GM19023 (cell line): Measurements from ENCODE around the gene KCNQ1OT1.

ENCODE experiments used
- ATAC-seq: cut with Tn5 transposase; IDR thresholded peaks from one replicate; pipeline ENCODE4 v1.9.1; 2021; ENCODE audit warnings: mild to moderate bottlenecking, moderate library complexity; ENCODE audit not compliant: unreplicated experiment

Gene KCNQ1OT1

DNA sequence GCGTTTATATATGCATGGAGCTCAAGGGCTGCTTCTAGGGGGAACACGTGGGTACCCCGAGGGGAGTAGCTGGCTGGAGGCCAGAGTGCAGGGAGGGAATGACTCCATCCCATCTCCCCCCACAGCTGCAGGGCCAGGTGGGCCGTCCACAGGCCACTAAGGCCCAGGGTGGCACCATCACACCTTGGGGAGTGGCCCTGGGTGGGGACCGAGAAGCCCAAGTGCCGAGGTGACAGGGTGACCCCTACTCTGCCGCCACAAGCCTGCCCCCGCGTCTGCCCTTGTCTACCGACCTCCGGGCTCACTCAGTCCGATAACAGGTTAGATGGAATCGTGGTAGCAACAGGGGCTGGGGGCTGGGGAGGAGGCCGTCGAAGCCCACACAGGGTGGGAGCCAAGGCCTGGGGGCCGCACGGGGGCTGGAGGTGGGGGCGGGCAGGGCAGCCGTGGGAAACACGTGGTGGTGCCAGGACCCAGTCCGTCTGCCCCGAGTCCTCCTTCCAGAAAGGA lies 125.7 kb downstream of the KCNQ1OT1 start:
- no peak for ATAC-seq

DNA sequence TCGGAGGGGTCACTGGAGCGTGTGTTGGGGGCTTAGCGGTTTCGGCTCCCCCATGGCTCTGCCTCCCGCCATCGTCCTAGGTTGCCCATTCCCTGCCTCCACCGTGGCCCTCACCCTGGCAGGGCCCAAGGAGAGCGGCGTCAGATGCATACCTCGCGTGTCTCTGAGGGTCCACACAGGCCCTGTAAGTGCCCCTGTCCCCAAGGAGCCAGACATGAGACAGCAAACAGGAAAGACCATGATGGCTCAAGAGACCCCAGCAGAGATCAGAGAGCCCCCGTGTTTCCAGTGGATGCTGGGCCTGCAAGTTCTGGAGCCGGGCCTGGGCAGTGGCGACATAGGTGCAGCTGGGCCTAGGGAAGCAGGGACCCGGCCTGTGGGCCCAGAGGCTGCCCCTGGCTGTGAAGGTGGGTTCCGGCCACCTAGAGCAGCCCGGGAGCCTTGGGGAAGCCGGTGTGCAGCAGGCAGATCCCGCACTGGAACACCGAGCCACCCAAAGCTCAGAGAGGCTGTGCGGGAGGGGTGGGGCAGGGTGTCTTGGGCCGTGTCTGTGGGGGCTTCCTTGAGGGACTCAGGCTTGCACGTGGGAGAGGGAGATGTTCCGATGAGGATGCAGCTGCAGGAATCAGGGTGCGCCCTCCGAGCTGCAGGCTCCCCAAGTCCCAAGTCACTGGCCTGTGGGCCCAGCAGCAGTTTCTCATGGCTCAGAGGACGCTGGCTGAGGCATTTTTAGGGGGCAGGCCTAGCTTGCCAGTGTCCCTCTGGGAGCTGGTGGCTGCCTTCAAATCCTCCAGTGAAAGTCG lies 126.4 kb downstream of the KCNQ1OT1 start:
- ATAC-seq: no peak

DNA sequence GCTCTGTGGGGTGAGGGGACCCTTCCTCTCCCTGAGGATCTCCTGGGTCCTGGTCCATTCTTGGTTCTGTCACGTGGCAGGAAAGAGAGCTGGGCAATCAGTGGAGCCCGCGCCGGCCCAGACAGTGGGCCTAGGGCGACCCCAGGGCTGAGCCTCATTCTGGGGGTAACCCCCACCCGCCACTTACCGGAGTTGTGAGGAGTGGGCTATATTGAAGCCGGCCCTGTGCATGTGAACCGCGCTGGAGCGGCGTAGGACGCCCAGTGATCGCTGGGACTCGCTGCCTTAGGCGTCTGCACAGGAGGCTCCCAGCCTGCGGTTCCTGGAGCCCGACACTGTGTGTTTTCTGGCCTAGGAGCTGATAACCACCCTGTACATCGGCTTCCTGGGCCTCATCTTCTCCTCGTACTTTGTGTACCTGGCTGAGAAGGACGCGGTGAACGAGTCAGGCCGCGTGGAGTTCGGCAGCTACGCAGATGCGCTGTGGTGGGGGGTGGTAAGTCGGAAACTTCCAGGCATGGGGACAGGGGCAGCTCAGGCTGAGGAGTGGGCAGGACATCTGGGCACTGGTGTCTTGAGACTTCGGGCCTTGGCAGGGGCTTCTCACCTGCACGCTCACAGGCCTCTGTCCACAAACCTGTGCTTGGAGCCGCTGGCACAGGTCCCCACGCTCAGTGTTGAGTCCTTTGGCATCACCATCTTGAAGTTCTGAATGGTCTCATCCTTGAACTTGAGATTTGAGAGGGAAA lies 127.1 kb downstream of the KCNQ1OT1 start:
- no peak for ATAC-seq

DNA sequence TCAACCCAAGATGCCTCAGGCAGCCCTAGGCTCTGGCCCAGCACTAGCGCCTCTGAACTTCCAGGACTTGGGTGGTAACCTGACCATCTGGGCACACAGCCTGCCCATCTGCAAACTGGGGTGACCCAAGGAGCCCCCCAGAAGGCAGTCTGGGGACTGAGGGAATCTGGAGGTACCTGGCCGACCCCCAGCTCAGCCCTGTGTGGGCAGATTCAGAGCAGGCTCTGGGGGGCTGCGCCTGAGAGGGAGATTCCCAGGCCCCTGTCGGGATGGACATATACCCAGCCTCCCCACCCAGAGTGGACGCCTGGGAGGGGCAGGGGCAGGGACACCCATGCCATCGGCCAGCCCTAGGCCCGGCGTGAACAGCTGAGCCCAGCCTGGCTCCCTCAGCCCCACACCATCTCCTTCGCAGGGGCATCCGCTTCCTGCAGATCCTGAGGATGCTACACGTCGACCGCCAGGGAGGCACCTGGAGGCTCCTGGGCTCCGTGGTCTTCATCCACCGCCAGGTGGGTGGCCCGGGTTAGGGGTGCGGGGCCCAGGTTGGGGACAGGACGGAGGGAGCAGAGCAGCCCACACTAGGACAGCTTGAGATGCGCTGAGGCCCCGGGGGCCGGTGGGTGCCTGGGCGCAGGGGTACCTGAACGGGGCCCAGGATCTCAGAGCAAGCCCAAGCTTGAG lies 128.1 kb downstream of the KCNQ1OT1 start:
- ATAC-seq: no peak

DNA sequence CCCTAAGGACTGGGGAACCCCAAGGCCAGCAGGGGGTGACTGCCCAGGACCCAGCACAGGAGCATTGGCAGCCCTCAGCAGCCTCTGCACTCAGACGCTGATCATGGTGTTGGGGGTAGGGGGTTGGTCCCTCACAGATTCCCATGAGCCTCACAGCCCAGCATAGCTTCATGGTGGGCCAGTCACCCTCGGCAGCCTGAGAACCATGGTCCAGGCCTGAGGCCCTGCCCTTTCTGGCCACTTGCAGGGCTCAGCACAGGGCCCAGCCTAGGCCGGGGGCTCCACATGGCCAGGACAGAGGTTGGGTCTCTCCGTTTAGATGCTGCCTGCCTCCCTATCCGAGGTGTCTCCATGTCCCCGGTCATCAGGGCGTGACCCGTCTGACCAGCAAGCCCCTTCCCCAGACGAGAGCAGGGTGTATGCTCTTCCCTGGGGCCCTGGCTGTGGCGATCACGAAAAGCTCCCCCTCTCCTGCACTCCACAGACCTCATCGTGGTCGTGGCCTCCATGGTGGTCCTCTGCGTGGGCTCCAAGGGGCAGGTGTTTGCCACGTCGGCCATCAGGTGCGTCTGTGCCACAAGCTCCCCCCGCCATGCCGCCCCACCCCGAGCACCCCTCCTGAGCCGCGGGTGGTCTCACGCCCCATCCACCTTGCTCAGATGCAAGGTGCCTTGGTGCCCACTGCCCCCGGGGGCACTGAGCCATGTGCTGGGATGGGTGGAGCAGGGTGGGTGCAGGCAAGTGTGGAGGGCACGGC lies 128.8 kb downstream of the KCNQ1OT1 start:
- ATAC-seq: no peak

DNA sequence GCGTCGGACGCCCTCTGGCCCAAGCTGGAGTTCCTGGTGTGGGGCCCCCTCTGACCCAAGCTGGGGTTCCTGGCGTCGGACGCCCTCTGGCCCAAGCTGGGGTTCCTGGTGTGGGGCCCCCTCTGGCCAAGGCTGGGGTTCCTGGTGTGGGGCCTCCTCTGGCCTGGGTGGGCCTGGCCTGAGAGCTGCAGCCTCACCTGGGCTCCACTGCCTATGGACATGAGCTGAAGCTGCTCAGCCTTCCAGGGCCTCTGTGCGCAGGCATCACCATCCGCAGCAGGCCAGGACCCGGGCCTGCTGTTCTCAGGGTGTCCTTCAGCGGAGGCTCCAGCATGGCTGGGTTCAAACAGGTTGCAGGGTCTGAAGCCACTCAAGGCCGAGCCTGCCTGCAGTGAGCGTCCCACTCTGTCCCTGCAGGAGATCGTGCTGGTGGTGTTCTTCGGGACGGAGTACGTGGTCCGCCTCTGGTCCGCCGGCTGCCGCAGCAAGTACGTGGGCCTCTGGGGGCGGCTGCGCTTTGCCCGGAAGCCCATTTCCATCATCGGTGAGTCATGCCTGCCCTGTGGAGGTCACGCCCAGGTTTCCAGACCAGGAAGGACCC lies 129.5 kb downstream of the KCNQ1OT1 start:
- no peak for ATAC-seq

DNA sequence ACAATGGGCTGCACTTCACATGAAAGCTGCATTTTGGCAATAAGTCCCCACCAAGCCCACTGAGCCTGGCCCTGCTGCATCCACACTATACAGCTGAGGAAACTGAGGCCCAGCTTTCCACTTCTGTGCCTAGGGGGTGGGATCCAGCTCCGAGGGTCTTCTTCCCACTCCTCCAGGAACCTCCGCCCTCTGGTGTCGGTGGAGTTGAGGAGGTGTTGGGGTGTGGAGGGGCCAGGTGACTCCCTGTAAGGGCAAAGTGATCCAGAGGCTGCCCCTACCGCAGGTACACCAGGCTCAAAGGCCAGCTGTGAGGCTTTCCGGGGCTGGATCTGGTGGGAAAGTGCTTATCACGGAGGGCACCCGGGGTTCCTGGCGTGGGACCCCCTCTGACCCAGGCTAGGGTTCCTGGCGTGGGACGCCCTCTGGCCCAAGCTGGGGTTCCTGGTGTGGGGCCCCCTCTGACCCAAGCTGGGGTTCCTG lies 130.0 kb downstream of the KCNQ1OT1 start:
- ATAC-seq: no peak

DNA sequence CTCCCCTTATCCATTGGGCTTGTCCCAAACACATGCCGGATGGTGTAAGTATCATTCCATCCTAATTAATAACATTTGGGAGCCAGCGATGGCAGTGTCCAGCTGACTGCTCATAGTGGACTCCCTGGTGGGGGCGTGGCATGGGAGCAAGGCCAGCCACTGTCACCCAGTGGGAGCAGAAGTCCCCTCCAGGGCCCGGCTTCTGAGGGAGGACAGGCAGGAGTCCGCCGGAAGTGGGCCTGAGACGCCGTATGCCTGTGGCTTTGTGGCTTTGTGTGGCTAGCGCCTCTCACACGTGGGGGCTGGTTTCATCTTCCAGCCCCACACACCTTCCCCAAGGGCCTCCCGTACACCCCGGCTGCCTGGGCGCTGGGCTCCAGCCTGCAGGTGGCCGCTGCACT lies 130.5 kb downstream of the KCNQ1OT1 start:
- ATAC-seq: no peak

DNA sequence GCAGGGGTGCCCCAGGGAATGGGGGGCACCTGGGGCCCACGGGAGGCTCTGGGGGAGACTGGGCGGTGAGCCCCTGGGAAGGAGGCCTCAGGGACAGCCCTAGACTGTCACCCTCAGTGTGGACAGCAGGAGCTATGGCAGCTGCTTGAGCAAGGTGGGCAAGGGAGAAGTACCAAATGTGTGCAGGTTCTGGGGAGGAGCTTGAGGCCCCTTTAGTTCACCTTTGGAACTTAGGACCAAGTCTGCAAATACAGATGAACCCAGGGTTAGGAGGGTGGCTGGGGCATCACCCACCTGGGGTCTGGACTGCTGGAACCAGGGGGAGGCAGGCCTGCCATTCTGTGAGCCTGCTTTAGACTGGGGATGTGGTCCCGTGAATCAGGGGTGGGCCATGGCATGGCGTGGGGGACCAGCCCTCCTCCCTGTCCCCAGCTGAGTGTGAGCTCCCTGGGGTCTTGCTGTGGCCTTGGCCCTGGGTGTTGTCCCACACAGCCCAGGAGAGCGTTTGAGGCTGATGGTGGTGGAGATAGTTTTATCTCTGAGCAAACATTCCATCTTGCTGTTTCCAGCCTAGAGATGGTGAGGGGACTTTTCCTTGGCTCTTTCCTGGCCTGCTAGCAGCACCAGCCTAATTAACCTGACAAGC lies 132.6 kb downstream of the KCNQ1OT1 start:
- no peak for ATAC-seq

DNA sequence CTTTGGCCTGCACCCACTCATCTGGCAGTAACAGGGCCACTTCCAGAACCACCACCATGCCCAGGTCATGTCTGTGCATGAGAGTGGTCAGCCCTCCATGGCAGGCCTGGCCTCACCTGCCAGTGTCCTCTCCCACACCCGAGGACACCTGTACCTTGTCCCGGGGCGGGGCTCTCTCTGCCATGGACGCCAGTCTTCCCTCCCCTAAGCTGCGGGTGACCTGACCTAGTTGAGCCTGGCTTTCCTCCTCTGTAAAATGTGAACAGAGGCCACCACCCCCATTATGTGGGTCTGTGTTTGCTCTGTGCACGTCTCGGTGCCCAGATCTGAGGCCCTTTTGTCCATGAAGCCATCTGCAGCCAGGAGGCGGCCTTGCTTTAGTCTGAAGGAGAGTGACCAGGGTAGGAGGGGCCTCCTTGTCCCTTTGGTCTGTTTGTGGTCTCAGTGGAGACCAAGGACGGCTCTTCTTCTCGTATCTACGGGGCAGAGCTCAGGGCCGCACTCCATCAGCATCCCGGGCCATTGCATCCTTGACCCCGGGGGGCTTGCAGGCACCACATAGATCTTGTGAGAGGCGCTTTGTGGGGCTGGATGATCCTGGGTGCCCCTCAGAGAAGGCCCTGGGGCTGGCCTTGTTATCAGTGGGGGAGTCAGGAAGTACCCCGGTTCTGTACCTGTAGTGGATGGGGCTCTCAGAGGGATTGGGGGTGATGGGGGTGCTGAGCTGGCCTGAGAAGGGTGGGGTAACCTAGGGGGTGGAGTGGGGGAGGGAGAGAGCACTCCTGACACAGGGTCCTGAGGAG lies 133.4 kb downstream of the KCNQ1OT1 start:
- no peak for ATAC-seq

DNA sequence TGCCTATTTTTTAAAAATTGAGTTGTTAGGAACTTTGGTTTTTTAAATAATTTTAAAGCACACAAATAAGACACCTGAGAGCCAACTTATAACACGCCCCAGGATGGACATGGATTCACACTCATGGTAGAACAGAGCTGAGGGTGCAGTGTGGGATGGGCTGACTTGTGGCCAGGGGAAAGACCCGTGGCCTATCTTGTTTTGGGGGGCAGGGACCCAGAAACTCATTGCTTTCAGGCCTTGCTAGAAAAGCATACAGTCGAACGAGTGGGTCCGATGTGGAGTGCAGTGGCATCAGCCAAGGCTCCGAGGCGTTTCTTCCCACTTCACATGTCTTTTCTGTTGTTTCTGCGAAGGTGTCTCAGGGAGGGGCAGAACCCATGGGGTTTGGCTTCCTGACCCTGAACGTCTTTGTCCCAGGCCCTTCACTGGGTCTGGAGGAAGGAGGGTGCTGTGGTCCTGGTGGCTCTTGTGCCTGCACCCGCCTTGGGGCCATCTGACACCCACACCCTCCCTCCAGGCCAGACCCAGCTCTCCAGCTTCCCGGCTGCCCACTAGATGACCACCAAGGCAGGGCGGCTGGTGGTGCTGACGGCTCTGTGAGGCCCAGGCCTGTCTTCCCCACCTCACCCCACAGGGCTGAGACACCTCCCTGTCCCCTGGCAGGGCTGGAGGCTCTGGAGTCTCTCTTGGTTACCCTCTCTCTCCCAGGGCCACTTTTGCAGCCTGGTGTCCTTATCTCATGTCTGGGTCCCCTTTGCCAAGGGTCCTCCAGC lies 134.2 kb downstream of the KCNQ1OT1 start:
- ATAC-seq: no peak

DNA sequence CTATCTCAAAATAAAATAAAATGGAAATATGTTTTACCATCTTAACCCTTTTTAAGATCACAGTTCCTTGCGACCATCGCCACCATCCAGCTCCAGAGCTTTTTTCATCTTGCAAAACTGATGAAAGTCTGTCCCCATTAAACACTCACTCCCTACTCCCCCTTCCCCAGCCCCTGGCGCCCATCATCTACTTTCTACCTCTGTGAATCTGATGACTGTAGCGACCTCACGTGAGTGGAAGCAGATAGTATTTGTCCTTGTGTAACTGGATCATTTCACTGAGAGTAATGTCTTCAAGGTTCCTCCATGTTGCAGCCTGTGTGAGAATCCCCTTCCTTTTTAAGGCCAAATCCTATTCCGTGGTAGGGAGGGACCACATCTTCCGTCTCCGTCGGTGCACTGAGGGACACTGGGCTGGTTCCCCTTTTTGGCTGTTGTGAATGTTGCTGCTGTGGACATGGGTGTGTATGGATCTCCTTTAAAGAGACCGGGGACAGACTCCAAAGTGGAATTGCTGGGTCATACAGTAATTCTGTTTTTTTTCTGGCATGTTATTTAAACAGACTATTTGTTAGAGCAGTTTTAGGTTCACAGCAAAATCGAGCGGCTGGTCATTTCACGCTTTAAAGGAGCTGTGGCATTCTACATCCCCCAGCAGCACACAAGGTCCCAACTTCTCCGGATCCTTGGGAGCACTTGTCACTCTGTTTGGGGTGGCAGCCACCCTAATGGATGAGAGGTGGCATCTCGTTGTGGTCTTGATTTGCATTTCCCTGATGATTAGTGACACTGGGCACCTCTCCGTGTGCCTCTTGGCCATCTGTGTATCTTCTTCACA lies 135.0 kb downstream of the KCNQ1OT1 start:
- ATAC-seq: no peak

DNA sequence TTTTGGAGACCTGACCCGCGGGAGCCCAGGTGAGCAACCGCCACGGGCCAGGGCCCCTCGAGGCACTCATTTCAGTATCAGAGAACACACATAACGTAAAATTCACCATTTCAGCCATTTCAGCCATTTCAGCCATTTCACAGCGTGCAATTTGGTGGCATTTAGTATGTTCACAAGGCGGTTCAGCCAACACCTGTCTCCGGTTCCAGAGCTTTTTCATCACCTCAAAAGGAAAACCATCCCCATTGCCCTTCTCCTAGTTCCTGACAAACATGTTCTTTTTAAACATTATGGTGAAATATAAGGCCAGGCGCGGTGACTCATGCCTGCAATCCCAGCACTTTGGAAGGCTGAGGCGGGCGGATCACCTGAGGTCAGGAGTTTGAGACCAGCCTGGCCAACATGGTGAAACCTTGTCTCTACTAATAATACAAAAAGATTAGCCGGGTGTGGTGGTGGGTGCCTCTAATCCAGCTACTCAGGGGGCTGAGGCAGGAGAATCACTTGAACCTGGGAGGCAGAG lies 135.7 kb downstream of the KCNQ1OT1 start:
- ATAC-seq: no peak

DNA sequence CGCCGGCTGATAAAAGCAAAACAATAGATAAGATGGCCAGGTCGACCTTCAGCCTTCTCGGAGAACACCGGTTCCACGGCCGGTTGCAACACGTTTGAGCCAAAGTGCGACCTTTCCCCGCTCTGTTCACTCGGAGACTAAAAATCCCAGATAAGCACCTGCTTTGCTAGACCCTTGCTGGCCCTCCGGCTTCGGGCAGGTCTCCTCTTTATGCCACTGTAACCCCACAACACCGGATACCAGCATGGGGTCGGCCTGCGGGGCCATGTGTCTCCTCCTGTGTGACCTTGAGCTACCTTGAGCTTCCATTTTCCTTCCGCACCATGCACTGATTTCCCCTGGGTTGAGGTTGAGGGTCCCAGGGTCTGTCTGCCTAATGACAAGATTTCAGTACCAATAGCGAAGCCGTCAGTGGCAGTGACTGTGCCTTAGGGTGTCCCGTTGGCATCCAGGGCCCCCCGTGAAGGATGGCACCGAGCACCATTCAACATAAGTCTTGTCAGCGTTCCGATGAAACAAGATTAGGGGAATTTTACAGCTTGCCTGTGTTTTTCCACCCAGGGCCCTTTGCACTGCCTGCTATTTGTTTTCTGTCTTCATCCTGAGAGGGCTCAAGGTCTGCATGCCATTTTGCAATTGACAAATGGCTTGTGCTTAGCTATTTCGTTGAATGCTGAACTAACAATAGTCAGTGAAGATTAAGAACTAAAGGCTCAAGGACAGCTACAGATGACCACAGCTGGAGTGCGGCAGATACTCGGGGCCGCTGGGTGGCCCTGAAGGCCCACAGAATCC lies 136.4 kb downstream of the KCNQ1OT1 start:
- no peak for ATAC-seq

DNA sequence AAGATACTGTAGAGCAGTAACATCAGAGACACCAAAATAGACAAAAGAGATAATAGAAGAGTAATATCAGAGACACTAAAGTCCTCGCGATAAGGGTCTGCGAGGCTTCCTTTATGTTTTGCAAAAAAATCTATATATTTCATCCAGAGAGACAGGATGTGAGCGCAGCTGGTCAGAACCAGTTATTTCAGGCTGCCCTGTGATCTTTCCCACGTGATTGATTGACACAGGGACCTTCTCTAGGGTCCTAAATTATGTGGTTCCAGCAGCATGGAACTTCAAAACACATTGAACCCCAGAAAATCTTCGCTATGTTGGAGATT lies 136.9 kb downstream of the KCNQ1OT1 start:
- ATAC-seq: no peak
